Colonic mucosa (tissue), 4 donors: Measurements from ENCODE around the gene PLD1. TPM values are rescaled to one million over a fixed set of nuclear protein-coding genes. Genes with fewer than 3 reads are reported as not detected.

Experiments used
- DNase-seq: peaks from one replicate; pipeline ENCODE4 v3.0.0-alpha.2; 2020
- H3K27ac ChIP-seq: fragments of 200-600 bp; one replicate; pipeline ENCODE4 v1.8.0; 2021
- H3K27me3 ChIP-seq: fragments of 200-600 bp; one replicate; pipeline ENCODE4 v1.8.0; 2021
- H3K36me3 ChIP-seq: fragments of 200-600 bp; one replicate; pipeline ENCODE4 v1.8.0; 2021
- H3K4me1 ChIP-seq: fragments of 200-600 bp; one replicate; pipeline ENCODE4 v1.8.0; 2021; ENCODE audit warnings: mild to moderate bottlenecking
- H3K4me3 ChIP-seq: fragments of 200-600 bp; one replicate; pipeline ENCODE4 v1.8.0; 2021
- H3K9ac ChIP-seq, 2 donors: one replicate each; pipeline ENCODE4 v1.7.0; 2013; ENCODE audit warnings: control low read depth in 2 of 2, low read depth in 2 of 2, low read length in 2 of 2
- H3K9me3 ChIP-seq: fragments of 200-600 bp; one replicate; pipeline ENCODE4 v1.8.0; 2021
- intact Hi-C: fragments of 100-400 bp; cut with DNase I; formaldehyde crosslinking; loops from one replicate; pipeline ENCODE4 v1.14.1; 2022
- total RNA-seq, 2 donors: library from RNA; stranded (reverse); fragmentation: NEBNext Ultra II Directional in 1 of 2; extraction: Animal tissue kit (Norgen Biotek cat#: 25700) in 1 of 2; gene quantifications; one replicate each; pipeline ENCODE4 v1.2.1, GENCODE V29; 2021
- TF ChIP-seq, protein P1 (sequence below): fragments of 200-600 bp; IDR thresholded peaks from one replicate; pipeline ENCODE4 v1.8.0; 2022; ENCODE audit warnings: antibody characterized with exemption, mild to moderate bottlenecking
- donor health status: healthy.
- donor health status: DM: no; HTN: no; CAD: no.
- donor health status: DM: no; HTN: no; CAD: no.

PLD1 gene
- total RNA-seq, 2 donors from 2014 or later: 49.6 to 81.3 TPM

DNA sequence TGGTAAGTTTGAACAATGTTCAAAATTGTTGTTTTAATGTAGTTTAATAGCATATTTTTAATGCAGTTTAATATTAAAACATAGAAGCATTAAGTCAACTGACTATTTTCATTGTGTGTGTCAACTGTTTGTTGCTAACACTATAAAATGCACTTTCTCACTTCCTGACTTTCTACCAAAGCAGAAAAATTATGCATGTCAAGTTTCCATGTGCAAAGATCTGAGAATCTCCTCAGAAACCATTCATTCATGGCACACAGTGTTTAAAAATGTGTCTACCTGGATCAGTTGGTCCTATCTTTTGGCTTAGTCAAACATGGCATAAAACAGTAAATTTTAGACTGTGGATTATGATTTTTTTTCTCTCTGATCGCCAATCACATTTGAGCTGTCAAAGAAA lies 156.0 kb downstream of the PLD1 start:
- Histone ChIP-seq H3K36me3 (no peaks in the 10 kb centered on the region), H3K9ac (no peak overlapping the region), H3K27ac (no peak overlapping the region), H3K9me3 (no peaks in the 10 kb centered on the region), H3K4me3 (no peak overlapping the region), H3K27me3 (no peaks in the 10 kb centered on the region), H3K4me1 (no peaks in the 10 kb centered on the region)
- intact Hi-C loops: no loop called here
- TF ChIP-seq, protein P1, sequence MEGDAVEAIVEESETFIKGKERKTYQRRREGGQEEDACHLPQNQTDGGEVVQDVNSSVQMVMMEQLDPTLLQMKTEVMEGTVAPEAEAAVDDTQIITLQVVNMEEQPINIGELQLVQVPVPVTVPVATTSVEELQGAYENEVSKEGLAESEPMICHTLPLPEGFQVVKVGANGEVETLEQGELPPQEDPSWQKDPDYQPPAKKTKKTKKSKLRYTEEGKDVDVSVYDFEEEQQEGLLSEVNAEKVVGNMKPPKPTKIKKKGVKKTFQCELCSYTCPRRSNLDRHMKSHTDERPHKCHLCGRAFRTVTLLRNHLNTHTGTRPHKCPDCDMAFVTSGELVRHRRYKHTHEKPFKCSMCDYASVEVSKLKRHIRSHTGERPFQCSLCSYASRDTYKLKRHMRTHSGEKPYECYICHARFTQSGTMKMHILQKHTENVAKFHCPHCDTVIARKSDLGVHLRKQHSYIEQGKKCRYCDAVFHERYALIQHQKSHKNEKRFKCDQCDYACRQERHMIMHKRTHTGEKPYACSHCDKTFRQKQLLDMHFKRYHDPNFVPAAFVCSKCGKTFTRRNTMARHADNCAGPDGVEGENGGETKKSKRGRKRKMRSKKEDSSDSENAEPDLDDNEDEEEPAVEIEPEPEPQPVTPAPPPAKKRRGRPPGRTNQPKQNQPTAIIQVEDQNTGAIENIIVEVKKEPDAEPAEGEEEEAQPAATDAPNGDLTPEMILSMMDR: no peak
- no peak for DNase-seq

DNA sequence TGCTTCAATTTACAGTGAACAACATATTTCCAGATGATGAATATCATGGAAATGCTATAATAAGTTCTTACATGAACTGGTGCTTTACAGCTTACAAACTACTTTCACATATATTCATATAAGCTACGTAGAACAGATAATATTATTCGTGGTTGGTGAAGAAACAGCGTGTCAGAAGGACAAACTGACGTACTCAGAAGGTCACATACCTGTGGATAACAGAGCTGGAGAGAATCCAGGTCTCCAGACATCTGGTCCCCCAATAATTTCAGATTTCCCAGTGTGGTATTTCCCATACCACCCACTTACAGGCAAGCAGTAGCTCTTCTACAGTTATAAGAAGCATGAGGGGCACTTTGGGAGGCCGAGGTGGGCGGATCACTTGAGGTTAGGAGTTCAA lies 156.6 kb downstream of the PLD1 start:
- Histone ChIP-seq H3K4me3 (no peak overlapping the region), H3K27me3 (no peaks in the 10 kb centered on the region), H3K36me3 (no peaks in the 10 kb centered on the region), H3K9ac (no peak overlapping the region), H3K4me1 (no peaks in the 10 kb centered on the region), H3K9me3 (no peaks in the 10 kb centered on the region), H3K27ac (no peak overlapping the region)
- no peak for DNase-seq
- intact Hi-C loops: no loop called here
- TF ChIP-seq, protein P1: no peak

DNA sequence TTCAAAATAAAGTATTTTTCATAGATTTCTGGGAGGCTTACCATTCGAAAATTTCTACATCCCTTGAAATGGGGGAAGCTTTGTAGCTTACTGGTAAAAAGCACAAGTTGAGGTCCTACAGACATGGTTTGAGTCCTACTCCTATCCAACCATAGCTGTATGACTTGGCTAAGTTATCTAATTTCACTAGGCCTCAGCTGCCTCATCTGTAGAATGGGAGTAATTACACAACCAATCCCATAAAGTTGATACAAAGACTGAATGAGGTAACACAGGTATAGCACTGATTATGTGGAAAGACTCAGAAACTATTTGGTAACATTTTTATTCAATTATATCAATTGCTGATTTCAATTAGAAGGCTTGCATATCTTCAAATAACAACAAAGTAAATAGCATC lies 157.4 kb downstream of the PLD1 start:
- intact Hi-C loops: no loop called here
- Histone ChIP-seq H3K27me3 (no peaks in the 10 kb centered on the region), H3K9ac (no peak overlapping the region), H3K27ac (no peak overlapping the region), H3K9me3 (no peaks in the 10 kb centered on the region), H3K4me3 (no peak overlapping the region), H3K4me1 (no peaks in the 10 kb centered on the region), H3K36me3 (no peaks in the 10 kb centered on the region)
- DNase-seq: no peak
- TF ChIP-seq, protein P1: no peak

DNA sequence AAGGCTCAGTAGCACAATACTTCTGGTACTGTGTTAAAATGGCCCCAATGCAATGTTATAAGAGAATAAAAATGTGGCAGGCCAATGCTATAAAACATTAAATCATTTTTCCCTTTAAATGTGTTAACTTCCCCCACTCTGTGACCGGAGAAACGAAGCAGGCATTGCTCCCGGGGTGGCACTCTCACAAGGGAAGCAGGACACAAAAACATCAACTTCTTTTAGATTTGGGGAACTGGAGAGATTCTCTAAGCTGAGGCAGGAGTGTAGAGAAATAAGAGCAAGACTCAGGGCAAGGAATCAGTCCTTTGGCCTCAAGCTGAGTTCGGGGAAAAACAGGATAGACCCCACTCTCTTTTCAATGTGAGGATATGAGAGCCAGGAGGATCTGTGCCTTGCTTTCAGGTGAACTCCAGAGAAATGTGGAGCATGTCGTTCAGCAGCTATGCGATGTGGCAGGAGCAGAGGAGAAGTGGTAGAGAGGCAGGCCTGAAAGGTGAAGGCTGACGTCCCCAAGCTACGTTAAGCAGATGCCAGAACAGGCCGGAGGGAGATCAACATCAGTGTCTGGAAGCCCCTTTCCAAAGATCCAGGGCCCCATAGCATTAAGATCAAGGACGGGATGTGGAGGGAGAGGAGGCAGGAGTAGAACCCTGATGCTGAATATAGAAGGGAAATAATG lies 160.2 kb downstream of the PLD1 start:
- no peaks in the 10 kb centered on the region for H3K4me1 ChIP-seq
- TF ChIP-seq, protein P1: no peak
- H3K27me3 ChIP-seq: no peaks in the 10 kb centered on the region
- H3K27ac ChIP-seq: no peak overlapping the region
- H3K36me3 ChIP-seq: no peaks in the 10 kb centered on the region
- intact Hi-C loops: loop anchor here (5.0 to 10.0 kb wide), 4 partner anchors 122 to 825 kb away; no protein-coding TSS in a partner anchor
- no peak for DNase-seq
- no peak overlapping the region for H3K4me3 ChIP-seq
- H3K9me3 ChIP-seq: no peaks in the 10 kb centered on the region
- H3K9ac ChIP-seq: no peak overlapping the region

DNA sequence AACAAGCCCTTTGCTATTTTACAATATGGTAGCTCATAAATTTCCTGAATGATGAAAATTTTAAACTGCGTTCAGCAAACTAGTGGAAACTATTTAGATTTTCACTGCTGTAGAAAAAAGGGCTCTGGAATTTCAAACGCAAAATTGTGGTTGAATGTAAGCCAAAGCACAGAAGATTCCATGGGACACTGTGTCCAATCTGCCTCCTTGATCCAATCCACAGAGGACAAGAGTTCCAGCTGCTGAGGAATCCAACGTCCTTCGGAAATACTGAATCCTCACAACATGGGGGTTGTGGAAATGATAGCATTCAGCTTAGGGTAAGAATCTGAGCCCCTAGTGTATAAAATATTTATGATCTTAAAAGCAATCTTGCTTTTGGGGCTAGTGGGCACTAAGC lies 161.0 kb downstream of the PLD1 start:
- Histone ChIP-seq H3K27me3 (no peaks in the 10 kb centered on the region), H3K9ac (no peak overlapping the region), H3K4me1 (no peaks in the 10 kb centered on the region), H3K36me3 (no peaks in the 10 kb centered on the region), H3K9me3 (no peaks in the 10 kb centered on the region), H3K27ac (no peak overlapping the region), H3K4me3 (no peak overlapping the region)
- no peak for DNase-seq
- TF ChIP-seq, protein P1: no peak
- intact Hi-C loops: loop anchor here (5.0 to 10.0 kb wide), 4 partner anchors 123 to 826 kb away; no protein-coding TSS in a partner anchor
